K562 (cell line): ENCODE results near the gene RNFT2. TPM values are rescaled to one million over a fixed set of nuclear protein-coding genes. Genes with fewer than 3 reads are reported as not detected.

Experiments used
- ATAC-seq: fragments of 200-7000 bp; cut with Tn5 transposase; 3 replicates; pipeline ENCODE4 v1.9.1; 2020; ENCODE audit warnings: moderate library complexity
- BruUV-seq: library from RNA; stranded (reverse); fragments of 400-500 nt; replicated peaks from 2 replicates; lab custom pipeline; 2021; lab: Mats Ljungman, UMichigan
- CTCF ChIA-PET: fragments of 300-600 bp; formaldehyde crosslinking; extraction: SDS; loops from one replicate; lab custom pipeline; 2021; ENCODE audit warnings: low intra/inter-chr PET ratio; lab: Yijun Ruan, JAX
- POLR2A ChIA-PET: fragments of 300-600, 350-650 bp; sonication (Branson Sonifier 250); formaldehyde crosslinking; extraction: SDS; loops from one replicate; lab custom pipeline; 2021; ENCODE audit warnings: antibody characterized with exemption, inconsistent platforms; lab: Yijun Ruan, JAX
- DNase-seq, 4 experiments: peaks; one replicate each; pipeline versions ENCODE4 v3.0.0 to v3.0.0-alpha.2; 2011 to 2018; ENCODE audit warnings: low spot score in 3 of 4, mixed read lengths in 3 of 4; ENCODE audit errors: extremely low read depth in 1 of 4
- FAIRE-seq: peaks from 2 replicates; lab custom pipeline; 2011; peaks lifted over from hg19 to GRCh38; lab: Jason Lieb, UNC
- H2AFZ ChIP-seq: 2 replicates; pipeline ENCODE4 v1.6.0; 2011; ENCODE audit warnings: low read depth, low read length, control low read depth, inconsistent platforms
- H3K27ac ChIP-seq: fragments of 200-600 bp; 3 replicates; pipeline ENCODE4 v1.8.0; 2011; ENCODE audit warnings: low read depth, mild to moderate bottlenecking, control low read depth, inconsistent platforms, low read length, moderate library complexity, mixed read lengths; ENCODE audit errors: extremely low read depth
- H3K27me3 ChIP-seq, 2 experiments: fragments of 300-600 bp in 1 of 2; 2 replicates in 1 of 2; 3 replicates in 1 of 2; pipeline versions ENCODE4 v1.6.0 to v1.8.0; 2011; ENCODE audit warnings: inconsistent platforms in 2 of 2, low read length in 2 of 2, mild to moderate bottlenecking in 1 of 2, mixed read lengths in 1 of 2, moderate library complexity in 1 of 2; ENCODE audit not compliant: control insufficient read depth in 2 of 2, insufficient read depth in 2 of 2
- H3K36me3 ChIP-seq: fragments of 300-600 bp; 3 replicates; pipeline ENCODE4 v1.8.0; 2011; ENCODE audit warnings: mild to moderate bottlenecking, low read length, inconsistent platforms; ENCODE audit not compliant: control insufficient read depth, insufficient read depth
- H3K4me1 ChIP-seq, 2 experiments: fragments of 200-600 bp in 1 of 2; replicated peaks in 1 of 2; 2 replicates in 1 of 2; 3 replicates in 1 of 2; pipeline versions ENCODE4 v1.5.1 to v1.8.0; 2011; ENCODE audit warnings: inconsistent platforms in 2 of 2, low read length in 2 of 2, mild to moderate bottlenecking in 1 of 2, mixed read lengths in 1 of 2, moderate library complexity in 1 of 2; ENCODE audit not compliant: control insufficient read depth in 2 of 2, insufficient read depth in 2 of 2
- H3K4me2 ChIP-seq: 2 replicates; pipeline ENCODE4 v1.6.1; 2011; ENCODE audit warnings: low read length, control low read depth, inconsistent platforms, mixed read lengths; ENCODE audit not compliant: insufficient read depth
- H3K4me3 ChIP-seq: fragments of 200-600 bp; sonication (generic), shearing (Covaris generic); 2 replicates; pipeline ENCODE4 v1.5.1; 2016; ENCODE audit warnings: control low read depth, inconsistent platforms
- H3K79me2 ChIP-seq: fragments of 200-600 bp; 3 replicates; pipeline ENCODE4 v1.8.0; 2011; ENCODE audit warnings: low read length, inconsistent platforms; ENCODE audit not compliant: control insufficient read depth, insufficient read depth
- H3K9ac ChIP-seq, 2 experiments: 2 replicates each; pipeline versions ENCODE4 v1.6.0 to v1.6.1; 2011; ENCODE audit warnings: low read depth in 2 of 2, low read length in 2 of 2, control low read depth in 1 of 2, inconsistent platforms in 1 of 2, mild to moderate bottlenecking in 1 of 2, mixed read lengths in 1 of 2; ENCODE audit not compliant: insufficient read depth in 1 of 2
- H3K9me1 ChIP-seq: one replicate; pipeline ENCODE4 v1.6.0; 2011; ENCODE audit warnings: inconsistent platforms, mild to moderate bottlenecking, low read length, moderate library complexity; ENCODE audit not compliant: control insufficient read depth, insufficient read depth
- H3K9me3 ChIP-seq: replicated peaks from 2 replicates; pipeline ENCODE4 v1.5.1; 2011; ENCODE audit warnings: low read depth, low read length, inconsistent platforms; ENCODE audit not compliant: control insufficient read depth, insufficient read depth
- H4K20me1 ChIP-seq: replicated peaks from 2 replicates; pipeline ENCODE4 v1.6.1; 2011; ENCODE audit warnings: low read length, inconsistent platforms, mixed read lengths; ENCODE audit not compliant: control insufficient read depth, insufficient read depth
- POLR2H ChIP-seq: IDR thresholded peaks from 2 replicates; pipeline ENCODE4 v1.6.1; 2016; ENCODE audit warnings: missing genetic modification characterization, low read depth, mild to moderate bottlenecking, control low read depth, missing compliant biosample characterization, moderate library complexity
- THRB ChIP-seq: fragments of 450-650 bp; formaldehyde crosslinking; conservative IDR thresholded peaks from 2 replicates; pipeline ENCODE4 v1.4.0; 2022; ENCODE audit warnings: mild to moderate bottlenecking, missing genetic modification characterization
- ZNF121 ChIP-seq: sonication (generic); formaldehyde crosslinking; conservative IDR thresholded peaks from 2 replicates; pipeline ENCODE4 v1.8.0; 2022; ENCODE audit warnings: missing genetic modification reagents
- ZNF277 ChIP-seq: fragments of 250-450 bp; sonication (Bioruptor Pico); IDR thresholded peaks from 2 replicates; pipeline ENCODE4 v1.8.0; 2022; ENCODE audit warnings: inconsistent platforms, mild to moderate bottlenecking, moderate library complexity, borderline replicate concordance
- WGBS: fragments of 100-300 bp; shearing (Covaris generic); methylation state at CpG from one replicate; pipeline ENCODE4 v1.1.6; 2016; ENCODE audit warnings: low coverage, mixed read lengths; ENCODE audit not compliant: insufficient coverage; ENCODE audit errors: missing lambda C conversion rate; 5-methylcytosine and 5-hydroxymethylcytosine counted together
- in situ Hi-C: fragments of 300-500 bp; cut with MboI; formaldehyde crosslinking; loops from 4 replicates; pipeline ENCODE4 v1.15.0; 2018; ENCODE audit warnings: inconsistent platforms, mixed read lengths
- intact Hi-C: fragments of 100-400 bp; cut with micrococcal nuclease; formaldehyde crosslinking; loops from 2 replicates; pipeline ENCODE4 v1.14.2; 2022
- polyA plus RNA-seq, 8 experiments: library from polyadenylated mRNA; depleted of rRNA in 4 of 8; stranded (reverse) in 5 of 8; unstranded in 3 of 8; fragments of >200 nt; fragmentation: Nextera tagmentation in 2 of 8; fragmentation: Illumina TruSeq in 1 of 8; extraction: Ambion mirVana in 2 of 8; extraction: Trizol in 1 of 8; gene quantifications; 2 replicates each; pipeline versions ENCODE4 v1.2.1 to v1.2.3, GENCODE V29; 2011 to 2014; ENCODE audit warnings: inconsistent platforms in 1 of 8, missing spikeins in 1 of 8
- total RNA-seq, 7 experiments: library from RNA; depleted of rRNA in 6 of 7; stranded (reverse); fragments of >200 nt in 6 of 7; fragmentation: Illumina TruSeq in 2 of 7; extraction: Trizol in 2 of 7; gene quantifications; 2 replicates each; pipeline versions ENCODE4 v1.2.1 to v1.2.3, GENCODE V29; 2011 to 2021; ENCODE audit warnings: low replicate concordance in 1 of 7

Gene RNFT2
- total and polyA plus RNA-seq, 9 of the 15 experiments (the other 6 are each of a cell fraction or from before 2014, with no cell fraction given): 3.6 to 26.3 (median 9.5) TPM

DNA sequence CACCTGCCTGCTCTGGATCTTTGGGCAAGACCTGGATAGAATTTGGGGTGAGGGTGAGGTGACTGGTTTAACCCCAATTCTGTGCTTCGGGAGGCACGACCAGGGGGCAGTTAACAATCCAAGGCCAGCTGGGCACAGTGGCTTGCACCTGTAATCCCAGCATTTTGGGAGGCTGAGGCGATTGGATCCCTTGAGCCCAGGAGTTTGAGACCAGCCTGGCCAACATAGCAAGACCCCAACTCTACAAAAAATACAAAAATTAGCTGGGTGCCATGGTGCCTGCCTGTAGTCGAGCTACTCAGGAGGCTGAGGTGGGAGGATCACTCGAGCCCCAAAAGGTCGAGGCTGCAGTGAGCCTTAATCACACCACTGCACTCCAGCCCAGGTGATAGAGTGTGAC lies 105.0 kb downstream of the RNFT2 start:
- Histone ChIP-seq H3K27me3 (no peaks in the 10 kb centered on the region), H3K27ac (no peak overlapping the region), H3K4me1 (no peaks in the 10 kb centered on the region), H3K79me2 (no peaks in the 10 kb centered on the region), H2AFZ (no peak overlapping the region), H3K9me1 (no peaks in the 10 kb centered on the region), H3K4me2 (no peak overlapping the region), H3K36me3 (no peaks in the 10 kb centered on the region), H3K9me3 (no peaks in the 10 kb centered on the region), H4K20me1 (no peaks in the 10 kb centered on the region), H3K9ac (no peak overlapping the region), H3K4me3 (no peak overlapping the region)
- no TSS peak for BruUV-seq
- in situ Hi-C loops (no loop called here), intact Hi-C loops (no loop called here)
- TF ChIP-seq THRB (CRISPR knock-in tag) (no peak), ZNF121 (CRISPR knock-in tag) (peak; percentile 69)
- WGBS: 24% methylated on average over 6 of the region's 6 CpGs
- POLR2A ChIA-PET: no interaction called here
- DNase-seq: no peak
- ATAC-seq: no peak
- CTCF ChIA-PET: no interaction called here
- no peak for FAIRE-seq

GRCh38 chr12:116849216-116849615 lies 111.1 kb downstream of the RNFT2 start:
- in situ Hi-C loops: no loop called here
- WGBS: 71% methylated on average over 19 of the region's 23 CpGs
- Histone ChIP-seq H3K27ac (no peak overlapping the region), H3K9me3 (no peaks in the 10 kb centered on the region), H3K36me3 (no peaks in the 10 kb centered on the region), H3K4me3 (no peak overlapping the region), H3K79me2 (no peaks in the 10 kb centered on the region), H3K27me3 (peaks cover 0 to 6% of the 10 kb centered on the region in 2 experiments; a peak in 1 of 5 replicates), H4K20me1 (no peaks in the 10 kb centered on the region; the same call in 1 of the 2 replicates), H3K4me2 (no peak overlapping the region), H3K9me1 (no peaks in the 10 kb centered on the region), H3K9ac (0 out of 4 replicates have a peak overlapping the region, but pooled peaks of 1 of the 2 experiments have one; percentile 35), H3K4me1 (no peaks in the 10 kb centered on the region; a peak in 1 of 5 replicates), H2AFZ (no peak overlapping the region)
- TF ChIP-seq POLR2H: no peak
- no peak for TF ChIP-seq ZNF277
- no TSS peak for BruUV-seq
- no peak for FAIRE-seq
- ChIA-PET POLR2A (no interaction called here), CTCF (no interaction called here)
- DNase-seq: no peak
- no peak for ATAC-seq
- intact Hi-C loops: no loop called here
